Endothelial cell (in vitro differentiated cells): Measurements from ENCODE around the gene EED. TPM values are rescaled to one million over a fixed set of nuclear protein-coding genes. Genes with fewer than 3 reads are reported as not detected.

ENCODE experiments used
- DNase-seq: peaks from one replicate; pipeline ENCODE4 v3.0.0; 2021; ENCODE audit warnings: low spot score
- H3K27ac Mint-ChIP-seq: one replicate; pipeline ENCODE4 v1.8.0; 2021; ENCODE audit warnings: mixed read lengths, inconsistent platforms; ENCODE audit not compliant: unreplicated experiment
- H3K27me3 Mint-ChIP-seq: one replicate; pipeline ENCODE4 v1.8.0; 2021; ENCODE audit warnings: mild to moderate bottlenecking, moderate library complexity, mixed read lengths, inconsistent platforms; ENCODE audit not compliant: unreplicated experiment
- H3K36me3 Mint-ChIP-seq: one replicate; pipeline ENCODE4 v1.8.0; 2021; ENCODE audit warnings: mild to moderate bottlenecking, low read depth, mixed read lengths, inconsistent platforms; ENCODE audit not compliant: unreplicated experiment
- H3K4me1 Mint-ChIP-seq: one replicate; pipeline ENCODE4 v1.8.0; 2021; ENCODE audit warnings: mild to moderate bottlenecking, mixed read lengths, inconsistent platforms; ENCODE audit not compliant: unreplicated experiment
- H3K4me3 Mint-ChIP-seq: one replicate; pipeline ENCODE4 v1.8.0; 2021; ENCODE audit warnings: mild to moderate bottlenecking, mixed read lengths, inconsistent platforms; ENCODE audit not compliant: unreplicated experiment
- H3K9me3 Mint-ChIP-seq: one replicate; pipeline ENCODE4 v1.8.0; 2021; ENCODE audit warnings: mixed read lengths, inconsistent platforms; ENCODE audit not compliant: unreplicated experiment
- total RNA-seq: library from RNA; stranded (reverse); fragmentation: NEBNext Ultra II Directional; extraction: Animal tissue kit (Norgen Biotek cat#: 25700); gene quantifications from one replicate; pipeline ENCODE4 v1.2.1, GENCODE V29; 2021; ENCODE audit not compliant: unreplicated experiment
- TF ChIP-seq, protein P1 (sequence below): fragments of 200-600 bp; sonication (generic); IDR thresholded peaks from one replicate; pipeline ENCODE4 v1.5.0; 2021; ENCODE audit warnings: antibody characterized with exemption; ENCODE audit not compliant: unreplicated experiment

EED gene
- total RNA-seq, 1 donor from 2014 or later = 18.5 TPM

DNA sequence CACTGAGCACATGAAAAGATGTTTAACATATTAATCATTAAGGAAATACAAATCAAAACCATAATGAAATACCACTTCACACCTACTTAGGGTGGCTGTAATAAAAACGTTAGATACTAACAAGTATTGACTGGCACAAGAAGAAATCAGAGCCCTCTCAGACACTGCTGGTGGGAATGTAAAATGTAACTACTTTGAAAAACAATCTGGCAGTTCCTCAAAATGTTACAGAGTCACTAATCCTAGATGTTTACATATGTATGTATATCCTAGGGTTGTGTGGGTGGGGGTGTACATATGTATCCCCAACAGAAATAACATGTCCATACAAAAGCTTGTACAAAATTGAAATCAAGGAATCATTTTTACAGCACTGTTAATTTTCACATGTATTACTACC is 15.2 kb downstream of the EED start:
- H3K36me3 Mint-ChIP-seq = peaks cover 9% of the 10 kb centered on the region
- TF ChIP-seq, protein P1, sequence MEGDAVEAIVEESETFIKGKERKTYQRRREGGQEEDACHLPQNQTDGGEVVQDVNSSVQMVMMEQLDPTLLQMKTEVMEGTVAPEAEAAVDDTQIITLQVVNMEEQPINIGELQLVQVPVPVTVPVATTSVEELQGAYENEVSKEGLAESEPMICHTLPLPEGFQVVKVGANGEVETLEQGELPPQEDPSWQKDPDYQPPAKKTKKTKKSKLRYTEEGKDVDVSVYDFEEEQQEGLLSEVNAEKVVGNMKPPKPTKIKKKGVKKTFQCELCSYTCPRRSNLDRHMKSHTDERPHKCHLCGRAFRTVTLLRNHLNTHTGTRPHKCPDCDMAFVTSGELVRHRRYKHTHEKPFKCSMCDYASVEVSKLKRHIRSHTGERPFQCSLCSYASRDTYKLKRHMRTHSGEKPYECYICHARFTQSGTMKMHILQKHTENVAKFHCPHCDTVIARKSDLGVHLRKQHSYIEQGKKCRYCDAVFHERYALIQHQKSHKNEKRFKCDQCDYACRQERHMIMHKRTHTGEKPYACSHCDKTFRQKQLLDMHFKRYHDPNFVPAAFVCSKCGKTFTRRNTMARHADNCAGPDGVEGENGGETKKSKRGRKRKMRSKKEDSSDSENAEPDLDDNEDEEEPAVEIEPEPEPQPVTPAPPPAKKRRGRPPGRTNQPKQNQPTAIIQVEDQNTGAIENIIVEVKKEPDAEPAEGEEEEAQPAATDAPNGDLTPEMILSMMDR = no peak

DNA sequence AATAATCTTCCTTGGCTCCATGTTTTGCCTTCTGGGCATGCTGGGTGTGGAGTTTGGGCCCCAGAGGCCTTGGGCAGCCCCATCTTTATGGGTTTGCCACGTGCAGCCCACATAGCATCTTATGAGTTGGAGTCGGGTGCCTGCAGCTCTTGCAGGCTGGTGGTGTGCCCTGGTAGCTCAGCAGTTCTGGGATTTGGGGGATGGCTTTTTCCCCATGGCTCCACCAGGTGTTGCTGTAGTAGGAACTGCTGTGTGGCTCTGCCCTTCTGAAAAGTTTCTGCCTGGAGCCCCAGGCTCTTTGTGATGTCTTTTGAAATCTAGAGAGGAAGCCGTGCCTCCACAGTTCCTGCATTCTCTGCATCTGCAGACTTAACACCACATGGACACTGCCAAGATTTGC is 16.8 kb downstream of the EED start:
- Mint-ChIP-seq H3K27me3 (peaks cover 1% of the 10 kb centered on the region), H3K4me1 (no peaks in the 10 kb centered on the region), H3K9me3 (no peaks in the 10 kb centered on the region), H3K4me3 (no peak overlapping the region), H3K36me3 (peaks cover 10% of the 10 kb centered on the region), H3K27ac (no peak overlapping the region)
- DNase-seq = no peak
- TF ChIP-seq, protein P1 = no peak

More for the DNA sequence above, 15.2 kb downstream of the EED start:
- Mint-ChIP-seq H3K4me3 (no peak overlapping the region), H3K9me3 (no peaks in the 10 kb centered on the region), H3K4me1 (no peaks in the 10 kb centered on the region), H3K27ac (no peak overlapping the region), H3K27me3 (peaks cover 1% of the 10 kb centered on the region)
- no peak for DNase-seq

DNA sequence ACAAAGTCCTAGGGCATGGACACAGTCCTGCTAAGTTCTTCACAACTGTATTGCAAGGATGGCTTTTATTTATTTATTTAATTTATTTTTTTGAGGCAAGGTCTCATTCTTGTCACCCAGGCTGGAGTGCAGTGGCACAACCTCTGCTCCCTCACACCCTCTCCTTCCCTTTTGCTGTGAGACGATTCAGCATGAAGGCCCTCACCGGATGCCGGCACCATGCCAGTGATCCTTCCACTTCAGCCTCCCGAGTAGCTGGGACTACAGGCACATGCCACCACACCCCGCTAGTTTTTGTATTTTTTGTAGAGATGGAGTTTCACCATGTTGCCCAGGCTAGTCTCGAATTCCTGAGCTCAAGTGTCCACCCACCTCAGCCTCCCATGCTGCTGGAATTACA is 17.8 kb downstream of the EED start:
- no peaks in the 10 kb centered on the region for H3K4me1 Mint-ChIP-seq
- H3K4me3 Mint-ChIP-seq = no peak overlapping the region
- H3K27me3 Mint-ChIP-seq = peaks cover 1% of the 10 kb centered on the region
- no peak for DNase-seq
- TF ChIP-seq, protein P1 = no peak
- no peak overlapping the region for H3K27ac Mint-ChIP-seq
- no peaks in the 10 kb centered on the region for H3K9me3 Mint-ChIP-seq
- H3K36me3 Mint-ChIP-seq = peaks cover 10% of the 10 kb centered on the region

GRCh38 chr11:86264649-86265048 is 20.1 kb downstream of the EED start:
- DNase-seq = no peak
- Mint-ChIP-seq H3K9me3 (no peaks in the 10 kb centered on the region), H3K36me3 (peaks cover 13% of the 10 kb centered on the region), H3K27ac (no peak overlapping the region), H3K27me3 (peaks cover 1% of the 10 kb centered on the region), H3K4me1 (no peaks in the 10 kb centered on the region), H3K4me3 (no peak overlapping the region)
- TF ChIP-seq, protein P1 = no peak

GRCh38 chr11:86265194-86265593 is 20.6 kb downstream of the EED start:
- no peak overlapping the region for H3K4me3 Mint-ChIP-seq
- no peak for DNase-seq
- peaks cover 13% of the 10 kb centered on the region for H3K36me3 Mint-ChIP-seq
- H3K4me1 Mint-ChIP-seq = no peaks in the 10 kb centered on the region
- H3K9me3 Mint-ChIP-seq = no peaks in the 10 kb centered on the region
- no peak overlapping the region for H3K27ac Mint-ChIP-seq
- H3K27me3 Mint-ChIP-seq = peaks cover 1% of the 10 kb centered on the region
- TF ChIP-seq, protein P1 = no peak
